Heart left ventricle (tissue), 13 donors: ENCODE data around the gene NTPCR.

ENCODE experiments used
- POLR2A ChIP-seq, 2 donors: fragments of 450-650 bp; IDR thresholded peaks; one replicate each; pipeline ENCODE4 v1.6.1; 2017; ENCODE audit warnings: antibody characterized with exemption in 2 of 2, mild to moderate bottlenecking in 2 of 2, moderate library complexity in 2 of 2
- TF ChIP-seq, protein P1 (sequence below), 12 donors: fragments of 200-600 bp; sonication (generic) in 4 of 12; IDR thresholded peaks; one replicate each; pipeline versions ENCODE4 v1.5.0 to v1.8.0; 2018 to 2022; ENCODE audit warnings: antibody characterized with exemption in 12 of 12, mild to moderate bottlenecking in 5 of 12
- donor health status: ischemic (EF 13 %, LVEDD 7.1; RV severe dilation, severe dysfunction).
- donor health status: DM: no; HTN: yes; CAD: no.
- donor health status: DM: no; HTN: no; CAD: no.
- donor health status: ischemic (EF 25% LVEDD 6.9; RV normal size, moderate dysfunction).
- donor health status: ischemic (EF 25% LVEDD 5.7; RV mildly dilated, moderate dysfunction).
- donor health status: ischemic (EF 35%, LVEDD 5.7; RV mildly dilated, moderate dysfunction).
- donor health status: nonischemic (EF 11% LVEDD 7.7; RV severe dilation, severe dysfunction).
- donor health status: DM: yes; HTN: yes; CAD: no.
- donor health status: PGD.
- donor health status: ischemic (EF 29% LVEDD 5.4; RV normal size, mild dysfunction).
- donor health status: nonischemic (EF 23%, LVEDD 6.1; RV moderate dilation, normal function).

DNA sequence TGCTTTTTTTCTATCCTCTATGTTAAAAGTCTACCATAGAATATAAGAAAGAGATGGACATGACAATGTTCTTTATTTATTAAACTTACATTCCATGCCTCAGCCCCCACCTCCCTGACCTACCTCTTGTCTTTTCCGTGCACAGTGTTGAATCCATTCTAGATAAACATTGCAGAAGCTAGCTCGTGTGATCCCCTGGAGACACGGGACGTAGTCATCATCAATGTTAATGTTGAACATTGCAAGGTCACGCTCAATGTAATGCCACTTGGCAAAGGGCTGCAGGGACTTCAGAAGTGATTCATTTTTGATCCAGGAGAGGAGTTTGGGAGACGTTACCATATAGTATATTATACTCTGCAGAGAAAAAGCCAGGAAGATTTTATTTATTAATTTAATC lies 66.4 kb downstream of the NTPCR start:
- TF ChIP-seq, protein P1, sequence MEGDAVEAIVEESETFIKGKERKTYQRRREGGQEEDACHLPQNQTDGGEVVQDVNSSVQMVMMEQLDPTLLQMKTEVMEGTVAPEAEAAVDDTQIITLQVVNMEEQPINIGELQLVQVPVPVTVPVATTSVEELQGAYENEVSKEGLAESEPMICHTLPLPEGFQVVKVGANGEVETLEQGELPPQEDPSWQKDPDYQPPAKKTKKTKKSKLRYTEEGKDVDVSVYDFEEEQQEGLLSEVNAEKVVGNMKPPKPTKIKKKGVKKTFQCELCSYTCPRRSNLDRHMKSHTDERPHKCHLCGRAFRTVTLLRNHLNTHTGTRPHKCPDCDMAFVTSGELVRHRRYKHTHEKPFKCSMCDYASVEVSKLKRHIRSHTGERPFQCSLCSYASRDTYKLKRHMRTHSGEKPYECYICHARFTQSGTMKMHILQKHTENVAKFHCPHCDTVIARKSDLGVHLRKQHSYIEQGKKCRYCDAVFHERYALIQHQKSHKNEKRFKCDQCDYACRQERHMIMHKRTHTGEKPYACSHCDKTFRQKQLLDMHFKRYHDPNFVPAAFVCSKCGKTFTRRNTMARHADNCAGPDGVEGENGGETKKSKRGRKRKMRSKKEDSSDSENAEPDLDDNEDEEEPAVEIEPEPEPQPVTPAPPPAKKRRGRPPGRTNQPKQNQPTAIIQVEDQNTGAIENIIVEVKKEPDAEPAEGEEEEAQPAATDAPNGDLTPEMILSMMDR (IDR thresholded peaks at IDR 0.05), result no peak
- TF ChIP-seq POLR2A (IDR thresholded peaks at IDR 0.05), result no peak
